PC-3 (cell line): ENCODE measurements around the gene LHX5. TPM values are rescaled to one million over a fixed set of nuclear protein-coding genes. Genes with fewer than 3 reads are reported as not detected.
A peak's percentile ranks its signal among the peaks of the same experiment; 100 is the strongest.

ENCODE experiments used
- ATAC-seq: fragments of 200-7000 bp; cut with Tn5 transposase; 2 replicates; pipeline ENCODE4 v1.9.1; 2020; ENCODE audit warnings: mild to moderate bottlenecking, moderate library complexity
- BruUV-seq: library from RNA; stranded (reverse); fragments of 400-500 nt; replicated peaks from 2 replicates; lab custom pipeline; 2021; lab: Mats Ljungman, UMichigan
- CTCF ChIA-PET: fragments of 300-600 bp; sonication (Branson Sonifier 250); formaldehyde crosslinking; loops from one replicate; lab custom pipeline; 2022; ENCODE audit warnings: antibody characterized with exemption; lab: Charles Lee
- POLR2A ChIA-PET: fragments of 300-600 bp; sonication (Branson Sonifier 250); formaldehyde crosslinking; loops from one replicate; lab custom pipeline; 2022; ENCODE audit warnings: antibody characterized with exemption; ENCODE audit not compliant: unreplicated experiment; lab: Charles Lee
- DNase-seq: peaks from one replicate; pipeline ENCODE4 v3.0.0-alpha.2; 2015
- H2AFZ ChIP-seq: fragments of 300-600 bp; sonication (generic); 2 replicates; pipeline ENCODE4 v1.6.0; 2016; ENCODE audit warnings: antibody characterized with exemption, low read length
- H3F3A ChIP-seq: fragments of 300-600 bp; sonication (generic); one replicate; pipeline ENCODE4 v1.6.0; 2017; ENCODE audit warnings: antibody characterized with exemption, low read length, control low read depth, mild to moderate bottlenecking; ENCODE audit not compliant: unreplicated experiment
- H3K27ac ChIP-seq: fragments of 300-600 bp; sonication (generic); 2 replicates; pipeline ENCODE4 v1.5.1; 2016; ENCODE audit warnings: mild to moderate bottlenecking, low read length
- H3K27me3 ChIP-seq: fragments of 300-600 bp; sonication (generic); 2 replicates; pipeline ENCODE4 v1.6.1; 2016; ENCODE audit warnings: low read length, mixed read lengths
- H3K36me3 ChIP-seq: fragments of 300-600 bp; sonication (generic); 2 replicates; pipeline ENCODE4 v1.6.1; 2016; ENCODE audit warnings: low read depth, mixed run types, low read length, mixed read lengths
- H3K4me1 ChIP-seq: fragments of 300-600 bp; sonication (generic); 2 replicates; pipeline ENCODE4 v1.5.1; 2016; ENCODE audit warnings: low read length; ENCODE audit not compliant: insufficient read depth
- H3K4me2 ChIP-seq: fragments of 300-600 bp; sonication (generic); 2 replicates; pipeline ENCODE4 v1.6.0; 2016; ENCODE audit warnings: low read length
- H3K4me3 ChIP-seq: fragments of 300-600 bp; sonication (generic); 2 replicates; pipeline ENCODE4 v1.5.1; 2016; ENCODE audit warnings: mild to moderate bottlenecking, low read length, mixed read lengths
- H3K79me2 ChIP-seq: fragments of 300-600 bp; sonication (generic); 2 replicates; pipeline ENCODE4 v1.6.1; 2017; ENCODE audit warnings: low read length, mixed read lengths
- H3K9ac ChIP-seq: fragments of 300-600 bp; sonication (generic); 2 replicates; pipeline ENCODE4 v1.6.0; 2016; ENCODE audit warnings: mild to moderate bottlenecking, low read length
- H3K9me2 ChIP-seq: fragments of 300-600 bp; sonication (generic); replicated peaks from 2 replicates; pipeline ENCODE4 v1.6.1; 2016; ENCODE audit warnings: mixed run types, low read length, mixed read lengths
- H3K9me3 ChIP-seq: fragments of 300-600 bp; sonication (generic); 2 replicates; pipeline ENCODE4 v1.6.1; 2016; ENCODE audit warnings: low read length, mixed read lengths
- H4K20me1 ChIP-seq: fragments of 300-600 bp; sonication (generic); 2 replicates; pipeline ENCODE4 v1.6.1; 2016; ENCODE audit warnings: low read length, mixed read lengths
- EZH2 ChIP-seq: fragments of 300-600 bp; sonication (generic); IDR thresholded peaks from one replicate; pipeline ENCODE4 v1.6.1; 2017; ENCODE audit warnings: antibody characterized with exemption, mild to moderate bottlenecking, low read length; ENCODE audit not compliant: unreplicated experiment
- EZH2phosphoT487 ChIP-seq: fragments of 300-600 bp; sonication (generic); IDR thresholded peaks from 2 replicates; pipeline ENCODE4 v1.6.1; 2018; ENCODE audit warnings: mild to moderate bottlenecking, antibody characterized with exemption, low read length, borderline replicate concordance
- intact Hi-C: fragments of 100-400 bp; cut with micrococcal nuclease; formaldehyde crosslinking; loops from 2 replicates; pipeline ENCODE4 v1.9.0; 2023
- total RNA-seq: library from RNA; depleted of rRNA; stranded (reverse); fragments of >200 nt; gene quantifications from 2 replicates; pipeline ENCODE4 v1.2.3, GENCODE V29; 2014
- TF ChIP-seq, protein P1 (sequence below): fragments of 300-600 bp; sonication (generic); conservative IDR thresholded peaks from 2 replicates; pipeline ENCODE4 v1.5.1; 2017; ENCODE audit warnings: antibody characterized with exemption, low read depth, mild to moderate bottlenecking, low read length

The LHX5 gene
- total RNA-seq, 1 experiment from 2014 or later = 0.26 TPM

DNA sequence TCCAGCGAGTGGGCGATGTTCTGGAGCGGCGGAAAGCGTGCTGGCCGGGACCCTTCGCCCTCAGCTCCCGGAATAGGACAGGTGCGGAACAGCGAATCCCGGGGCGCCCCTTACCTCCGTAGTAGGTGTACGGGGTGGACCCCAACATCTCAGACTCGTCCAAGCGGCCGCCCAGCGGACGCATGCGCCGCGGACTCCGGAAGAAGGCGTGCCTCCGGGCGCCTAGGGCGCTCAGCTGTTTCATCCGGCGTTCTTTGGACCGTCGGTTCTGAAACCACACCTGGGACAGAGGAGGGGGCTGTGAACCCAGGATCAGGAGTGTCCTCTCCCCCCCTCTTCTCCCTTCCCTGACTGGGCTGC lies 4.5 kb downstream of the LHX5 start:
- no peak for ATAC-seq
- H3K9me3 ChIP-seq = no peaks in the 10 kb centered on the region
- TF ChIP-seq, protein P1, sequence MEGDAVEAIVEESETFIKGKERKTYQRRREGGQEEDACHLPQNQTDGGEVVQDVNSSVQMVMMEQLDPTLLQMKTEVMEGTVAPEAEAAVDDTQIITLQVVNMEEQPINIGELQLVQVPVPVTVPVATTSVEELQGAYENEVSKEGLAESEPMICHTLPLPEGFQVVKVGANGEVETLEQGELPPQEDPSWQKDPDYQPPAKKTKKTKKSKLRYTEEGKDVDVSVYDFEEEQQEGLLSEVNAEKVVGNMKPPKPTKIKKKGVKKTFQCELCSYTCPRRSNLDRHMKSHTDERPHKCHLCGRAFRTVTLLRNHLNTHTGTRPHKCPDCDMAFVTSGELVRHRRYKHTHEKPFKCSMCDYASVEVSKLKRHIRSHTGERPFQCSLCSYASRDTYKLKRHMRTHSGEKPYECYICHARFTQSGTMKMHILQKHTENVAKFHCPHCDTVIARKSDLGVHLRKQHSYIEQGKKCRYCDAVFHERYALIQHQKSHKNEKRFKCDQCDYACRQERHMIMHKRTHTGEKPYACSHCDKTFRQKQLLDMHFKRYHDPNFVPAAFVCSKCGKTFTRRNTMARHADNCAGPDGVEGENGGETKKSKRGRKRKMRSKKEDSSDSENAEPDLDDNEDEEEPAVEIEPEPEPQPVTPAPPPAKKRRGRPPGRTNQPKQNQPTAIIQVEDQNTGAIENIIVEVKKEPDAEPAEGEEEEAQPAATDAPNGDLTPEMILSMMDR = no peak
- TF ChIP-seq EZH2 = no peak
- no peak for TF ChIP-seq EZH2phosphoT487
- peaks cover 94% of the 10 kb centered on the region for H3K27me3 ChIP-seq
- no peaks in the 10 kb centered on the region for H4K20me1 ChIP-seq
- H3K4me1 ChIP-seq = peaks cover 8% of the 10 kb centered on the region; the same call in 1 of the 2 replicates
- 0 out of 2 replicates have a peak overlapping the region, but pooled peaks have one; percentile 23 for H3K9ac ChIP-seq
- intact Hi-C loops = loop anchor here (10.0 kb wide), 1 partner anchor 318 kb away; no protein-coding TSS in a partner anchor
- DNase-seq = no peak
- H3K36me3 ChIP-seq = no peaks in the 10 kb centered on the region
- peak overlapping the region; percentile 63; the same call in 1 of the 2 replicates for H2AFZ ChIP-seq
- H3F3A ChIP-seq = no peaks in the 10 kb centered on the region
- BruUV-seq = no TSS peak
- POLR2A ChIA-PET = no interaction called here
- H3K9me2 ChIP-seq = no peaks in the 10 kb centered on the region
- H3K4me3 ChIP-seq = peak overlapping the region; percentile 65
- H3K4me2 ChIP-seq = peak overlapping the region; percentile 86
- no peaks in the 10 kb centered on the region for H3K79me2 ChIP-seq
- CTCF ChIA-PET = no interaction called here
- no peak overlapping the region for H3K27ac ChIP-seq

DNA sequence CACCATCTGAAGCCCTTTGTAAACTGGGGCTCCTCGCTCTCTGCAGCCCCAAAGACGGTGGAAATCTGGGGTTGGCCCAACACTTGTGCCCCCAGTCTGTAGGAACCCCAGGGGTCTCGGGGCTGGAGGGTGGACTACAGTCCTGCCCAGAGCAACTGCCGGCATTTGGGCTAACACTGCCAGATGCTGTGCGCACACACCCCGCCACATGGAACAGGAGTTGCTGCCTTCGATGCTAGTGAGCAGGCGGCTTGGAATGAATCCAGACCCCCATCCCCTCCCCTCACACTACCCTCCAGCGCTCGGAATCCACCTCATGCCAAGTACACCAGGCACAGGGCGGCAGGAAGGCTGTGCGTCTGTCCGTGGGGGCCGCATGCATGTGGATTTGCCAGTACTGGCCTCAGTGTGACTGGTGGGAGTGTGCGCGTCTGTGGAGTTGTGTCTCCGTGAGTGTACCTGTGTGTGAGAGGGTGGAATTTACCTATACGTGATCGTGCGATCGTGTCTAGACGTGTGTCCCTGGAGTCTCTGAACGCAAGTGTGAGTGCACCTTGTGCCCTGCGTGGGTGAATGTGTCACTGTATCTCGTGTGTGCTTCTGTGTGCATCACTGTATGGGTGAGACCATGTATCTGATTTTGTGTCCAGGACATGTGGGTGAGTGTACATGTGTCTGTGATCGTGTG lies 5.1 kb downstream of the LHX5 start:
- intact Hi-C loops = loop anchor here (10.0 kb wide), 1 partner anchor 318 kb away; no protein-coding TSS in a partner anchor
- Histone ChIP-seq H3K4me1 (peaks cover 8% of the 10 kb centered on the region; the same call in 1 of the 2 replicates), H3K27me3 (peaks cover 88% of the 10 kb centered on the region), H3K9me3 (no peaks in the 10 kb centered on the region), H3K4me3 (no peak overlapping the region), H3K4me2 (peak overlapping the region; percentile 86), H4K20me1 (no peaks in the 10 kb centered on the region), H3K9me2 (no peaks in the 10 kb centered on the region), H3K79me2 (no peaks in the 10 kb centered on the region), H3K9ac (no peak overlapping the region), H3F3A (no peaks in the 10 kb centered on the region), H2AFZ (no peak overlapping the region), H3K27ac (no peak overlapping the region), H3K36me3 (no peaks in the 10 kb centered on the region)
- no TSS peak for BruUV-seq
- POLR2A ChIA-PET = no interaction called here
- CTCF ChIA-PET = no interaction called here
- no peak for TF ChIP-seq EZH2phosphoT487
- TF ChIP-seq, protein P1 = no peak
- no peak for TF ChIP-seq EZH2
- ATAC-seq = no peak
- DNase-seq = no peak
